GM19328 (cell line): ENCODE measurements around the gene RFTN1.
"Not testable (repeated sequence)": the region's sequence is repeated elsewhere in the genome, so short reads cannot be mapped to it uniquely, and the experiment has no call there.

Experiments
- ATAC-seq: cut with Tn5 transposase; IDR thresholded peaks from one replicate; pipeline ENCODE4 v1.9.1; 2021; ENCODE audit warnings: mild to moderate bottlenecking, moderate library complexity; ENCODE audit not compliant: unreplicated experiment

Gene RFTN1

DNA sequence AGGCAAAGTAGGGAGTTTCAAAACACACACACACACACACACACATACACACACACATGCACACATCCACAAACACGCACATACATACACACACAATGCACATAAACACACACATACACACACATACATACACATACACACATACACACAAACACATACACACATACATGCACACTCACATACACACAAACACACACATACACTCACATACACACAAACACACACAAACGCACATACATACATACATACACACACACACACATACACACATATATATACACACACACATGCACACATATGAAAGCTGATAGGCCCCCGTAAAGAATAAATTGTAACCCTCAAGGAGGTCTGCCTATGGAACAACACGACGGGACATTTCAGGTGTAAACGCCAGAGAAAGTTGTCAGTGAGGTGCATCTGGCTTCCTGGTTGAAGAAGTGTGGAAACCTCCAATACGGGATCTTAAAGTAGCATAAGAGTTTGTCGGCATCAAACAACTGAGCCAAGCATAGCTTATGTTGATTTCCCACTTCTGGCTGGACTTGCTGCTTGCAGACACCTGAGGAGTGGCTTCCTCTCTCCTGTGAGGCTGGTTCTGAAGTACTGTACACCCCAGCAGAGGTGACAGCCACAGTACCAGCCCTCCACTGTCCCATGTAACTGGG, 5.8 kb downstream of the RFTN1 start:
- no peak for ATAC-seq

DNA sequence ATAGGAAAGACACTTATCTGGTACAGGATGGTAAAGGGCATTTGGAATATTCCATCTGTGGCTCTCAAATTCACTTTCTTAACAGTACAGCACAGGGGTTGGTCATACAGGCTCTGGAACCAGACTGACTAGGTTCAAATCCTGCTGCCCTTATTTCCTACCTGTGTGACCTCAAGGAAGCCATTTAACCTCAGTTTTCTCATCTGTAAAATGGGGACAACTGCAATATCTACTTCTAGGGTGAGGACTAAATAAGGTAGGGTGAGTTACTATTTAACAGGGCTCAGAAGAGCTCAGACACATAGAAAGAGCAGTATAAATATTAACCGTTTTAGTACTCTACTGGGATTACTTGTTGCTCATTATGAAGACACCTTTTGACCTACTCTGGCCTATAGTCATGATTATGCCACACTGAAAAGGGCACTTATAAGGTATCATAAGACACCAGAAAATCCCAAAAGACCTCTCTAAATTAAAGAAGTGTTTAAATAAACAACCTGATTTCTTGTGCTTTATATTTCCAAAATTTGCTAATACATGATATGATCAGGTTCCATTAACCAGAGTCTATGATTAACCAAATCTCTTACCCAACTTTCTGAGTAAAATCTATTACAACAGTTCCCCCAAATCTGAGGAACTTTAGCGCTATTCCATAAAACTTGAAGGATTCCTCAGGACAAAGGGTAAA, 6.5 kb downstream of the RFTN1 start:
- ATAC-seq = no peak

DNA sequence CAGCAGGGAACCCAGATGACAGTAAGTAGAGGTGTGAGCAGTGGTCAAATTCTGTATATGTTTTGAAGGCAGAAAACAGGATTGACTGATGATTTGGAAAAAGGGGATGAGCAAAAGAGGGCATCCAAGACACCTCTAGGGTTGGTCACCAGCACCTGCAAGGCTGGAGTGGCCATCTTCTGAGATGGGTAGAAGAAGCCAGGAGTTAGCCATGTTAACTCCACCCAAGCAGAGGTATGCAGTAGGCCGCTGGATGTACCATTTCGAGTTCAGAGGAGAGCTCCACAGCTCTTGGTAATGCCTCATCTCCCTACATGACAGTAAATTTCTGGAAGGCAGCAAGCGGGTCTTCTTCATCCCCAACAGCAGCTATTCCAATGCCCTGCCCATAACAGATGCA, 7.0 kb downstream of the RFTN1 start:
- no peak for ATAC-seq

DNA sequence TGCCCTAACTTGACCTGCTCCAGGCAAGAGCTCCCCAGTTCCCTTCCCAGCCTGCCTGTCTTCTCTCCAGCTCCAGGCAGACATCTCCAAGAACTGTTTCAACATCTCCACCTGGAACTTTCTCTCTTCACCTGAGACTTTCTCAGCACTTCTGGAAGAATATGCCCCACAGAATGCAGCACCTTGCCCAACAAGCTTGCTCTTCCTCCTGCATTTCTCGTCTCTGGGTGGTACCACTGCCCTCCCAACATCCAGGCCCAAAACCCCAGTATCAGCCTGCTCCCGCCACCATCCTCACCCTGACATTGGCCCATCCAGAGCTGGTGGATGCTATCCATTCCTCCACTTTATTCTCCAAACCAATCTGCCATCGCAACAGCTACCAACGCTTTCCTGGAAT, 8.8 kb downstream of the RFTN1 start:
- ATAC-seq = no peak

DNA sequence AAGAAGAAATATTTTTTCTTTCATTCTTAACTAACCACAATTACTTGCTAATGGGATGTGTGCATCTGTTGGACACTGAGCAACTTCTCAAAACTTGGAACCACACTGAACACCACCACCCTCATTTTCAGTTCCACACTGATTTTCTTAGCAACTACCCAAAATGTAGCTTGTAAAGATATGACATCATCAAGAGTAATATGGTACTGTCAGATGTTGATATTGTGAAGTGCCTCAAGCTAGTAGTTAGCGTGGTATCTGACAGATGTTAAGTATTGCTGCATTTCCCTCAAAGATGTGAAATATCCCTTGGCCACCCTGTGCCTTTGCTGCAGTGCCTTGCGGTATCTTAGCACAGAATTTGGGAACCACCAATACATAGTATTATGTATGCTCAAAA, 9.3 kb downstream of the RFTN1 start:
- ATAC-seq = peak; percentile 85

DNA sequence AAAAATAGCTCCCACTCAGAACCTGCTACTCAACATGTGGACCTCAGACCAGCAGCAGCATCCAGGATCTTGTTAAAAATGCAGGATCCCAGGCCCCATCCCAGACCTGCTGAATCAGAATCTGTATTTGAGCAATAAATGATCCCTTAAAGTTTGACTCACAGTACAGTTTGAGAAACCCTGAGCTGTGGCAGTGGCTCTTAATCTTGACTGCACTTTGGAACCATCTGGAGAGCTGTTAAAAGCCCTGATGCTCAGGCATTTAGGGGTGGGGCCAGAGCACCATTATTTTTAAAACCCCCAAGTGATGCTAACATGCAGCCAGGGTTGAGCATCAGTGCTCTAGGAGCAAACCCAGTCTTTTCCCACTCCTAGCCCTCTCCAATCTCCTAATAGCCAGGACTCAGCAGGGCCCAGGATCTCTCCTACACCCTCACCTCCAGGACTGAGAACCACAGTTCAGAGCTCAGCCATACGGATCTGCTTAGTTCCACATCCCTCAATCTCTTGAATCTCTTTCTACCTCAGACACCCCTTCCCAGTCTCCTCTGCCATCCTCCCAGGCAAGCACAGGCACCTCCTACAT, 10.2 kb downstream of the RFTN1 start:
- no peak for ATAC-seq

DNA sequence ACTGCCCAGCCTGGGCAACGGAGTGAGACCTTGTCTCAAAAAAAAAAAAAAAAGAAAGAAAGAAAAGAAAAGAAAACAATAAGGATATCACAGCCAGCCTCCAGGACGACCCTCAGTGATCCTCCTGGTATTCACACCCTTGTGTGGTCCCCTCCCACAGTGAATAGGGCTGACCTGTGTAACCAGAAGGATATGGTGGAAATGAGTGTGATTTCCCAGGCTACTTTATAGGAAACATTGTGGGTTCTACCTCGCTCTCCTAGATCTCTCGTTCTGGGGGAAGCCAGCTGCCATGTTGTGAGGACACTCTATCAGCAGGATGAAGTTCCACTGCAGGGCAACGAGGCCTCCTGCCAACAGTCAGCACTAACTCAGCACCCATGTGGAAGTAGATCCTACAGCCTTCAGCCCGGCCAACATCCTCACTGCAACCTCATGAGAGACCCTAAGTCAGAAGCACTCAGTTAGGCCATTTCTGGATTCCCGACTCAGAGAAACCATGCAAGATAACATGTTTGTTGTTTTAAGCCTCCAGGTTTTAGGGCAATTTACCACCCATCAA, 11.1 kb downstream of the RFTN1 start:
- ATAC-seq = no peak

DNA sequence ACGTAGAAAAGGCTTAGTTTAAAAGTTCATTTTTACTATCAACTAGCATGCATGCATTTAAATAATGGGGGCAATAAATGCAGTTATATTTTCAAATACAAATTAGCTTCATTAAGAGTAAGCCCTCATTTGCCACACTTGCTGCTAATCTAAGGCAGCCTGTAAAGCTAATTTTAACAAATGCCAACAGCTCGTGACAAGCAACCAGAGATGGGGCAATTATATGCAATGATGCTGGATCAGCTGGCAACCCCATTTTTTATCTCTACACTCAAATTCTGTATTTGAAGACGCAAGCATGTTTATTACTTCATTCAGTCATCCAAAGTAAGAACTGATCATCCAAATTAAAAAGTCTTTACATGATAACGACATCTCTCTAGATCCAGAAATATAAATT, 12.1 kb downstream of the RFTN1 start:
- no peak for ATAC-seq

DNA sequence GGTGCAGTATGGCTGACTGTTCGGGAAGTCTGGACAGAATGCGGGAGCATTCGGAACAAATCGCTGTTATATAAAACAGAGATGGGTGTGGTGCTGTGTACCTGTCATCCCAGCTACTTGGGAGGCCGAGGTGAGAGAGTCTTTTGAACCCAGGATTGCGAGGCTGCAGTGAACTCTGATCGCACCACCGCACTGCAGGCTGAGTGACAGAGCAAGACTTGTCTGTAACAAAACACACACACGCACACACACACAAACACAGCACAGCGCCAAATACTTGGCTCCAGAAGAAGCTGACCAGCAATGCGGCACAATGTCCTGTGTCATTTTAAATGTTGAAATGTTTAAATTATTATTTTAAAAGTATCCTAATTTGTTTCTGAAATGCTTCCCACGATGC, 12.6 kb downstream of the RFTN1 start:
- ATAC-seq = no peak

DNA sequence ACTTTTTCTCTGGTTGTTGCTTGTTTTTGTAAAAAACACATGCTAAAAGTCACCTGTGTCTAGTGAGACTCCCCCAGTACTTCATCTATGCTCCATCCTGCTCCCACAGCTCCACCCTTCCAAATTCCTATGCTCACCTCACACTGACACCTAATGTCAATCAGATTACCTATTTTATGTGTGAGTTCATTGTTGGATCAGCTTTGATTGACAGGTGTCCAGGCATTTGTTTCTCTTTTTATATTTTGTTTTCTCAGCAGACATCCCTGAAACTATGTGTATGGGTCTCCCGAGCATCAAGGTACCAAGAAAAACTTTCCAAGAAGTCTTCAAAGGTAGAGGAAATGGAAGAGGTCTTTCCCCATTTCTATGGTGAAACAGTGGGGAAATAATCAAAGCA, 13.4 kb downstream of the RFTN1 start:
- ATAC-seq = no peak

DNA sequence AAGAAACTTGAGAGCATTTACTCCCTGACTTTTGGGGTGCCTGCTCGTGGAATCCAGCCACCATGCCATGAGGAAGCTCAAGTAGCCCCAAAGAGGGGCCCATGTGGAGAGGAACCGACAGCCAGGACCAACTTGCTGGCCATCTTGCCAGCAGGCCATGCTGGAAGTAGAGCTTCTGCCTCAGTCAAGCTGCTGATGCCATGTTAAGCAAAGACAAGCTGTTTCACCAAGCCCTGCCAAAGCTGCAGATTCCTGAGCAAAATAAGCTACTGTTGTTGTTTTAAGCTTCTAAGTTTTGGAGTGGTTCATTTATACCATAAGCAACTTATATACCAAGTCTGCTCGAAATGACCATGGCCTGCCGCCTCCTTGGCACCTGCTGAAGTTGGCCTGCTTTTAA, 14.1 kb downstream of the RFTN1 start:
- ATAC-seq = no peak

DNA sequence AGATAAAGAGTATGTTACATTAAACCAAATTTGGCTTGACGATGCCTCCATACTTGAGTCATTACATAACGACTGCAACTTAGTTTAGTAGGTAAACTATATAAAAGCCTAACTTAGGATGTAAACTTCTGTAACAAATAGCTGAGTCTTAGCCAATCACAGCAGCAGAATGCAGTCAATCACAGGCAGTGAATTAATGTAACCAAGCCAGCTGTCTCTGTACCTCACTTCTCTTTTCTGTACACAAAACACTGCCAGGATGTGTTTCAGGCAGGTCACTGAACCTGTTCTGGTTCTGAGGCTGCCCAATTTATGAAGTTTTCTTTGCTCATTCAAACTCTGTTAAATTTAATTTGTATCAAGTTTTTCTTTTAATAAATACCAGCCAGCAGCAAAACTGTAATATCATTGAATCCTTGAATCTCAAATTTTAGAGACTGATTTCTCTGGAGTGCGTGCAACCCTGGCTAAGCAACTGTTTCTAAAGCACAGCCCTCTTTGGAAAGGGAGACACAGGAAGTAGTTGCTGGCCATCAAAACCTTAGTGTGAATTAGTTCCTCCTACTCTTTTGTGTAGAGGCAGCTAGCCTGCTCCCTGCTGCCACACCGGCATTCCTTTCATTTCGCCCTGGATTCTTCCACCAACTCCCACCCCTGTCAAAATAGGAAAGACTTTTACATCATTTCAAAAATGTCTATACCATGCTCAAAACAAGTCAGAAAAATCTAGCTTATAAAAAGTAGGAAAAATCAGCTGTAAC, 15.2 kb downstream of the RFTN1 start:
- peak; percentile 43 for ATAC-seq

DNA sequence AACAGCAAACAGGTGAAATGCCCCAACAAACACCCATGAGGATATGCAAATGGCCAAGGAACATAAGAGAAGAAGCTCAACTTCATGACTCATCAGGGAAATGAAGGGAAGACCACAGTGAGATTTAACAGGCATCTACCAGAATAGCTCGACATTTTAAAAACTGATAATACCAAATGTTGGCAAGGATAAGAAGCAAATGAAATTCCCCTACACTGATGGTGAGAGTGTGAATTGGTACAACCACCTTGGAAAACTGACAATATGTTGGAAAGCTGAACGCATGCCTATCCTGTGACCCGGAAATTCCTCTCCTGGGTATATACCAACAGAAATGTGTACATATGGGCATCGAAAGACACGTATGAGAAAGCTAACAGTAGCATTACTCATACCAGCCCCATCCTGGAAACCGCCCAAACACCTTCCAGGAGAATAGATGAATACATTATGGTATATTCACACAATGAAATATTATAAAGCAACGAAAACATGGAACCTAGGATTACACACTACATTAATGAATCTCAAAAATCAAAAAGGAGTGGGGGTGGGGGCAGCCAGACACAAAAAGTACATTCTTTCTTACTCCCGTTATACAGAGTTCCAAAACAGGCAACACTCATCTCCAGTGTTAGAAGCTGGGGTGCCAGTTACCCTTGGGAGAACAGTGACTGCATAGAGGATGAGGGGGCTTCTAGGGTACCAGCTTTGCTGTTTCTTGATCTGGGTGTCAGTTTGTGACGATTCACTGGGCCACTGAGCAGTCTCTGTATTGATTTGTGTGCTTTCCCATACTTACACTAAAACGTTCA, 16.9 kb downstream of the RFTN1 start:
- ATAC-seq = peak; percentile 60

DNA sequence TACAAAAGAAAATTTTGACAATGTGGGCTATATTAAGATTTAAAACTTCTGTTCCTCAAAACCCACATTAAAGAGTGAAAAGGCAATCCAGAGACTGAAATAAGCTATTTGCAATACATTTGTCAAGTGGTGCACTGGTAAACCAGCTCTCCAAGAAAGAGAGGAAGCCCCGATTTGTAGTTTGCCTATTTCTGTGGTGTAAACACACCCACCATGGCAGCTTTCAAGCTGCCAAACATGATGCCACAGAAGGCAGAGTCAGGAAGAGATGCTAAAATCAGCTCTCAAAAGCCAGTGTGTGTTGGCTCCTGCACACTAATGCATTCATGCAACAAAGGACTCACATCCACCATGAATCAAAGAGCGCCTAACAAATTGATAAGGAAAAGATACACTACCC, 17.5 kb downstream of the RFTN1 start:
- ATAC-seq = peak; percentile 17

DNA sequence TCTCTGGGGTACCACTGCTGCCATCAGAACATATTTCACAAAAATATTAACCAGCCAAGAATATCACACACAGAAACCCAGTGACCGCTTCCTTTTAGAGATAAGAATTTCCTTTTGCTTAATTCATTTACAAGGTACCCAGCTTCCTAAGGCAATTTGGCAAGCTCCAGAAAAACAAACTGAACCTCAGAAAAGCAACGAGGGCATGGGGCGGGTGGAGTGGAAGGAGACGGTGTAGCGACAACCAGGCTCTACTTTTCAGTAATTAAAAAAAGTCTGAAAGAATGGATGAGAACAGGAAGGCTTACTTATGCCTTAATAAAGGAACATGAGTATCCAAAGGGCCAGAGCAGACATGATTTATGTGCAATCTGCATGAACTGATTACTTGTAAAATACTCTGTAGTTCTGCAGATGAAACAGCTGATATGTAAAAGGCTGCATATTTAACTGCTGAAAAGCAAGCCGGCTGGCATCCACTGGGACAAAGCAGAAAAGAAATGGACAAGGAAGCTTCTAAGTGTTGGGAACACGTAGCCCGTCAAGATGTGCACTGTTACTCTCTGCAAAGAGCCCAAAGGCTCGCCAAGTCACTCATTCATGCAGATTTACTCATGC, 18.6 kb downstream of the RFTN1 start:
- no peak for ATAC-seq

DNA sequence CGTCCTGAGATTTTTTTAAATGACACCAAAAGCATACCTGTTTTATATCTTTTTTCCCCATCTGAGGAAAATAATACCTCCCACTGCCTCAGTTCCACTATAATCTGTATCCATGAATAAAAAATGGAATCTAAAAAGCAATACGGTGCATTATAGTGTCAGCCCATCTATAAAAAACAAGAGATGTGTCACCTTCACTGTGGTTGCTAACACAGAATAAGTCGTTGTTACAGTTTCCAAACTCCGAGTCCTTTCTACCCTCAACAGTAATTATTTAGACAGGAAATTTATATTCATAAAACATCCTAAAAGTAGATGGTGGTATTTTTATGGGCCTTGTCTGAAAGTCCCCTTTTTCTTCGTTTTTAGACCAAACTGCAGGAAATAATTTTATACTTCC, 19.4 kb downstream of the RFTN1 start:
- ATAC-seq = no peak

DNA sequence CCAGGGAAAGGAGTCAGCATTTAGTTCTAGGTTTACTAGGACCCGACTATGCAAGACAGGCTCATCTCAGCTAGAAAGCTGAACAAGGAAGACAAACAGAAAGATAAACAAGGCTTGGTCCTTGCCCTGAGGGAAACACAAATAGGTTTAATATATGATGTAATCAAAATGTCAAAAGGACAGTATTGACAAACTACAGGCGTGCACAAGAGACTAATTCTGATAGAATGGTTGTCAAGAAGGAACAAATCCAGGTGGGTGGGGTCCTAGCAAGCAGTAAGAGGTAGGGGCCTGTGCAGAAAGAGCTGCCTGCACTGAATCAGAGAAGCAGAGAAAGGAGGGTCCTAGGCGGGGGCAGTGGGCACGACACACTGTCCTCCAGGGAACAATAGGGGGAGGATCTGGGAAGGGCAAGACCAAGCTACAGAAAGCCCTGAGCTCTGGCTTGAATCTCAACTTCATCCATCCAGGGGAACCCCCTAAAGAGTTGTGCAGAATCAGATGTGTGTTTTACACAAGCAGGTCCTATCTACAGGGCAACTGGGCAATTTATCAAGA, 23.4 kb downstream of the RFTN1 start:
- no peak for ATAC-seq

DNA sequence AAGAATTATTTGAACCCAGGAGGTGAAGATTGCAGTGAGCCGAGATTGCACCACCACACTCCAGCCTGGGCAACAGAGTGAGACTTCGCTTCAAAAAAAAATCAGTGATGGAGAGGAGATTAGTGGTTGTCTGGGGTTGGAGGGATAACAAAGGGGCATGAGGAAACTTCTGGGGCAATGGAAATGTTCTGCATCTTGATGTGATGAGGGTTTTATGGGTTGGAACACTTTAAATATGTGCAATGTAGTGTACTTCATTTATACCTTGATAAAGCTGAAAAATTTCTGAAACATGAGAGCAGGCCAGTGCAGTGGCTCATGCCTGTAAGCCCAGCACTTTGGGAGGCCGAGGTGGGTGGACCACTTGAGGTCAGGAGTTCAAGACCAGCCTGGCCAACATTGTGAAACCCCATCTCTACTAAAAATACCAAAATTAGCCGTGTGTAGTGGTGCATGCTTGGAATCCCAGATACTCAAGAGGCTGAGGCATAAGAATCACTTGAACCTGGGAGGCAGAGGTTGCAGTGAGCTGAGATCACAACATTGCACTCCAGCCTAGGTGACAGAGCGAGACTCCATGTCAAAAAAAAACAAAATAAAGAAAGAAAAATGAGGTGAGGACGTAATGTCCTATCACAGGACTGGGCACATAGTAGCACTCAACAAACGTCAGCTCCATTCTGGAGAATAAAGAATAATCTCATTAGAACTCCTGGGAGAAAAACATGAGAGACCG, 24.0 kb downstream of the RFTN1 start:
- not testable (repeated sequence) for ATAC-seq

DNA sequence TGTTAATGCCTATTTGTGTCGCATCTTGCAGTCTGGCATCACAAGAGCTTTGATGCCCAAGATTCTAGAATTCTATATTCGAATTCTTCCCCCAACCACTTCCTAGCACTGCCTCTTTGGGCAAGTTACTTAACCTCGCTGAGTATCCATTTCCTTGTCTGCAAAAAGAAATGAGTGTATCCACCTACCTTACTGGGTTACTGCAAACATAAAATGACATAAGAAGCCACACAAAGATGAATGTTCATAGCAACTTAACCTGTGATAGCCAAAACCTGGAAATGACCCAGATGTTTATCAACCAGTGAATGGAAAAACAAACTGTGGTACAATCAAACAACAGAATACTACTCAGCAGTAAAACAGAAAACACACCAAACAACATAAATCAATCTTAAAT, 24.9 kb downstream of the RFTN1 start:
- ATAC-seq = no peak
